GM23248 (cell line): ENCODE measurements around the gene DGKB. TPM values are rescaled to one million over a fixed set of nuclear protein-coding genes. Genes with fewer than 3 reads are reported as not detected.

ENCODE experiments used
- DNase-seq: peaks from one replicate; pipeline ENCODE4 v3.0.0-alpha.2; 2015
- H2AFZ ChIP-seq: fragments of 200-600 bp; sonication (generic); 2 replicates; pipeline ENCODE4 v1.6.1; 2016; ENCODE audit warnings: antibody characterized with exemption
- H3F3A ChIP-seq: fragments of 200-600 bp; sonication (generic); 2 replicates; pipeline ENCODE4 v1.6.1; 2016; ENCODE audit warnings: mild to moderate bottlenecking, antibody characterized with exemption, mixed run types; ENCODE audit not compliant: insufficient read depth
- H3K27ac ChIP-seq: fragments of 200-600 bp; sonication (generic); 2 replicates; pipeline ENCODE4 v1.5.1; 2016; ENCODE audit warnings: mild to moderate bottlenecking
- H3K27me3 ChIP-seq: fragments of 200-600 bp; sonication (generic); replicated peaks from 2 replicates; pipeline ENCODE4 v1.6.1; 2016; ENCODE audit warnings: mild to moderate bottlenecking; ENCODE audit not compliant: insufficient read depth
- H3K36me3 ChIP-seq: fragments of 200-600 bp; sonication (generic); 2 replicates; pipeline ENCODE4 v1.6.1; 2016; ENCODE audit warnings: low read depth, mild to moderate bottlenecking
- H3K4me1 ChIP-seq: fragments of 200-600 bp; sonication (generic); 2 replicates; pipeline ENCODE4 v1.6.1; 2016; ENCODE audit warnings: mild to moderate bottlenecking; ENCODE audit not compliant: insufficient read depth
- H3K4me2 ChIP-seq: fragments of 200-600 bp; sonication (generic); one replicate; pipeline ENCODE4 v1.6.1; 2016; ENCODE audit warnings: mild to moderate bottlenecking; ENCODE audit not compliant: unreplicated experiment
- H3K4me3 ChIP-seq: fragments of 200-600 bp; sonication (generic); 2 replicates; pipeline ENCODE4 v1.5.1; 2016; ENCODE audit warnings: mild to moderate bottlenecking
- H3K79me2 ChIP-seq: fragments of 200-600 bp; sonication (generic); 2 replicates; pipeline ENCODE4 v1.6.1; 2016; ENCODE audit warnings: mild to moderate bottlenecking; ENCODE audit not compliant: insufficient read depth
- H3K9ac ChIP-seq: fragments of 200-600 bp; sonication (generic); 2 replicates; pipeline ENCODE4 v1.6.1; 2016; ENCODE audit warnings: mild to moderate bottlenecking
- H3K9me2 ChIP-seq: fragments of 200-600 bp; sonication (generic); 2 replicates; pipeline ENCODE4 v1.6.1; 2016; ENCODE audit warnings: mixed run types, mild to moderate bottlenecking, moderate library complexity; ENCODE audit not compliant: insufficient read depth
- H3K9me3 ChIP-seq: fragments of 200-600 bp; sonication (generic); one replicate; pipeline ENCODE4 v1.6.1; 2017; ENCODE audit warnings: low read depth
- H4K20me1 ChIP-seq: fragments of 200-600 bp; sonication (generic); 2 replicates; pipeline ENCODE4 v1.6.0; 2016; ENCODE audit not compliant: insufficient read depth
- EZH2 ChIP-seq: fragments of 200-600 bp; sonication (generic); IDR thresholded peaks from 2 replicates; pipeline ENCODE4 v1.6.1; 2018; ENCODE audit warnings: antibody characterized with exemption, mild to moderate bottlenecking; ENCODE audit not compliant: insufficient read depth, poor library complexity, severe bottlenecking
- EZH2phosphoT487 ChIP-seq: fragments of 200-600 bp; sonication (generic); IDR thresholded peaks from 2 replicates; pipeline ENCODE4 v1.6.1; 2018; ENCODE audit warnings: antibody characterized with exemption, moderate library complexity, mild to moderate bottlenecking, low read depth; ENCODE audit not compliant: insufficient read depth
- WGBS, 2 experiments: methylation state at CpG; one replicate each; pipeline ENCODE4 v1.1.6; 2015 to 2017; ENCODE audit warnings: low lambda C conversion rate in 2 of 2, low coverage in 1 of 2; ENCODE audit errors: missing lambda C conversion rate in 2 of 2; 5-methylcytosine and 5-hydroxymethylcytosine counted together
- in situ Hi-C: fragments of 300-500 bp; cut with MboI; formaldehyde crosslinking; loops from 2 replicates; pipeline ENCODE4 v1.15.0; 2020
- polyA plus RNA-seq: library from polyadenylated mRNA; unstranded; fragments of >200 nt; fragmentation: Nextera tagmentation; extraction: Ambion mirVana; gene quantifications from 2 replicates; pipeline ENCODE4 v1.2.1, GENCODE V29; 2016
- total RNA-seq: library from RNA; depleted of rRNA; stranded (reverse); fragments of >200 nt; shearing (Covaris generic); gene quantifications from 2 replicates; pipeline ENCODE4 v1.2.3, GENCODE V29; 2014

The DGKB gene
- total and polyA plus RNA-seq, 2 experiments from 2014 or later, result 0.65 to 1.7 TPM

DNA sequence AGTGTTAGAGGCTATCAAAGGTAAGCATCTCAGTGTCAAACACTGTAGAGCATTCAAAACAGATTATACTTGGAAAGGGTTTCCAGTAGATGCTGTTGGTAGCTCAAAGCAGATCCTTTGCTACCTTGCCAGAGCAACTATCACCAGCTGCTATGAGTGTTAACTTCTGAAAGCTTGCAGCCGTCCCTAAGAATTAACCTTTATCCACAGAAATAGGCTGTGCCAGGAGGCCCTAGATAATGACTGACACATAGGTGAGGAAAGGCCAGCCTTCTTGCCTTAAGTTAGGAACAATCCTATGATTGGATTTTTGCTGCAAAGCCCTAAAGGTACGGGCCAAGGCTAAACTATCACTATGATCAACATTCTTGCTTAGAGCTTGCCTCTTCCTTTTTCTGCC, 263.2 kb downstream of the DGKB start:
- no peaks in the 10 kb centered on the region for H3K79me2 ChIP-seq
- no peaks in the 10 kb centered on the region for H3K9me2 ChIP-seq
- H3K27ac ChIP-seq, result no peak overlapping the region
- no peak overlapping the region for H3K9ac ChIP-seq
- TF ChIP-seq EZH2phosphoT487 (no peak), EZH2 (no peak)
- WGBS, 2 experiments, result 50 to 57% methylated on average over 2 of the region's 2 CpGs
- no peaks in the 10 kb centered on the region for H3F3A ChIP-seq
- no peaks in the 10 kb centered on the region for H3K4me1 ChIP-seq
- no peak for DNase-seq
- in situ Hi-C loops, result no loop called here
- H3K9me3 ChIP-seq, result no peaks in the 10 kb centered on the region
- no peak overlapping the region for H3K4me2 ChIP-seq
- no peak overlapping the region for H2AFZ ChIP-seq
- no peak overlapping the region for H3K4me3 ChIP-seq
- no peaks in the 10 kb centered on the region for H3K27me3 ChIP-seq
- H4K20me1 ChIP-seq, result no peaks in the 10 kb centered on the region
- no peaks in the 10 kb centered on the region for H3K36me3 ChIP-seq

DNA sequence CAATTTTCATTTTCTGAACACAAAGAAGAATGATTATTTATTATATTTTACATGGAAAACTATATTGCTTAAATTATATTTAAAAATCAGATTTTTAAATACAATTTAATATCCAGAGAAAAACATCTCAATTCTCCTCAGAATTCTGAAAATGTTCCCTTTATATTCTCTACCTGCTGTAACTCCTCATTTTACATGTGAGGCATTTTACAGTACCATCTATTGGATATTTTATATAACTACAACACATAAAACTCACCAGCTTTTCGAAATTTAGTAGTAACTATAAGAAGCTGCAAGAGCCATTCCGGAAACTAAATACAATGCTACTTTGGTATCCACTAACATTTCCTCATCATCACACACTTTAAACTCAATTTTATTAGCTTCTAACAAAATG, 264.6 kb downstream of the DGKB start:
- Histone ChIP-seq H3F3A (no peaks in the 10 kb centered on the region), H3K79me2 (no peaks in the 10 kb centered on the region), H3K9me3 (no peaks in the 10 kb centered on the region), H3K9me2 (no peaks in the 10 kb centered on the region), H3K4me3 (no peak overlapping the region), H4K20me1 (no peaks in the 10 kb centered on the region), H3K9ac (no peak overlapping the region), H3K4me2 (no peak overlapping the region), H2AFZ (no peak overlapping the region), H3K27me3 (no peaks in the 10 kb centered on the region), H3K36me3 (no peaks in the 10 kb centered on the region), H3K4me1 (no peaks in the 10 kb centered on the region), H3K27ac (no peak overlapping the region)
- peak; percentile 24 for DNase-seq
- 33 to 38% methylated on average over 2 of the region's 2 CpGs for WGBS, 2 experiments
- in situ Hi-C loops, result no loop called here
- TF ChIP-seq EZH2phosphoT487 (no peak), EZH2 (no peak)

GRCh38 chr7:14635955-14636354, 266.6 kb downstream of the DGKB start:
- H3F3A ChIP-seq, result no peaks in the 10 kb centered on the region
- H3K79me2 ChIP-seq, result no peaks in the 10 kb centered on the region
- H3K27me3 ChIP-seq, result no peaks in the 10 kb centered on the region
- no peaks in the 10 kb centered on the region for H3K9me3 ChIP-seq
- H3K4me3 ChIP-seq, result no peak overlapping the region
- no peak overlapping the region for H2AFZ ChIP-seq
- H3K9ac ChIP-seq, result no peak overlapping the region
- 20 to 23% methylated on average over 4 of the region's 4 CpGs for WGBS, 2 experiments
- DNase-seq, result no peak
- H3K36me3 ChIP-seq, result no peaks in the 10 kb centered on the region
- H3K4me2 ChIP-seq, result no peak overlapping the region
- TF ChIP-seq EZH2phosphoT487 (no peak), EZH2 (no peak)
- in situ Hi-C loops, result no loop called here
- peaks cover 10% of the 10 kb centered on the region; the same call in 1 of the 2 replicates for H3K4me1 ChIP-seq
- H3K27ac ChIP-seq, result no peak overlapping the region
- no peaks in the 10 kb centered on the region for H3K9me2 ChIP-seq
- no peaks in the 10 kb centered on the region for H4K20me1 ChIP-seq

DNA sequence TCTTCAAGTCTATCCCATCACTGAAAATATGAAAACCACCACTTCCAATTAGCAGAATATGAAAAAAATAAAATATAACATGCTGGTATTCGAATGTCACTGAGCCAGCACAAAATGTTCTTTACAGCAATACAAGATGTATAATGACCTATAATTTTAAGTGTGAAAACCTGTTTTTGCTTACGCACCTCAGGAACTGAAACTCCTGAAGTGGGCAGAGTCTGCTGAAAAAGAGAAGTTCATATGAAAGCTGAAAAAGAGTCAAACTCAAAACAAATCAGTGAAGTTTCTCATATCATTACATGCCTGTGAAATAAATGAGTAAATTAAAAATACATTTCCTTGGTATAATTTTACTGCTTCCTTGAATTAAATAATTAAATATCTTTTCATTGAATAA, 272.5 kb downstream of the DGKB start:
- no peaks in the 10 kb centered on the region for H3K27me3 ChIP-seq
- H3K4me3 ChIP-seq, result no peak overlapping the region
- peaks cover 10% of the 10 kb centered on the region; the same call in 1 of the 2 replicates for H3K4me1 ChIP-seq
- no peaks in the 10 kb centered on the region for H3K79me2 ChIP-seq
- H3K36me3 ChIP-seq, result no peaks in the 10 kb centered on the region
- no peaks in the 10 kb centered on the region for H3K9me3 ChIP-seq
- no peaks in the 10 kb centered on the region for H3K9me2 ChIP-seq
- no peaks in the 10 kb centered on the region for H3F3A ChIP-seq
- H3K4me2 ChIP-seq, result no peak overlapping the region
- no peak overlapping the region for H2AFZ ChIP-seq
- no peak overlapping the region for H3K27ac ChIP-seq
- H3K9ac ChIP-seq, result no peak overlapping the region
- in situ Hi-C loops, result no loop called here
- no peak for DNase-seq
- TF ChIP-seq EZH2phosphoT487 (no peak), EZH2 (no peak)
- H4K20me1 ChIP-seq, result no peaks in the 10 kb centered on the region
- 48 to 51% methylated on average over 2 of the region's 2 CpGs for WGBS, 2 experiments

DNA sequence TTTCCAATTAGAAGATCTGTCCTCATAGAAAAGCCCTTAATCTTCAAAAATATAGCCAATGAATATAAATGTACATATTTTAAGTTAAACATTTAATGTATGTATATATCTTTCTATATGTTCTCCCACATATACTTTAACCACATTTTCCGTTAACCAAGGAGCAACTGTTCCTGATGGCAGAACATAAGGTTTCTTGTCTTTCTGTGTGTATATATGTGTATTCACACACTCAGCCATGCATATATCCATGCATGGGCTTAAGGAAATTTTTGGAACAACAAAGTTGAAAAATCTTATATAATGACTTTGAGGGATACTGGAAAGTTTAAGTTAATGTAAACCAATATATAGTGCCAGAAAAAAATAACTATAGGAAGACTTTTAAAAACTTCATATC, 274.0 kb downstream of the DGKB start:
- no peaks in the 10 kb centered on the region for H3F3A ChIP-seq
- H2AFZ ChIP-seq, result no peak overlapping the region
- no peaks in the 10 kb centered on the region for H3K9me2 ChIP-seq
- DNase-seq, result no peak
- H4K20me1 ChIP-seq, result no peaks in the 10 kb centered on the region
- H3K9me3 ChIP-seq, result no peaks in the 10 kb centered on the region
- TF ChIP-seq EZH2phosphoT487 (no peak), EZH2 (no peak)
- no peak overlapping the region for H3K4me3 ChIP-seq
- H3K4me2 ChIP-seq, result no peak overlapping the region
- peaks cover 10% of the 10 kb centered on the region; the same call in 1 of the 2 replicates for H3K4me1 ChIP-seq
- no peaks in the 10 kb centered on the region for H3K36me3 ChIP-seq
- no peak overlapping the region for H3K27ac ChIP-seq
- H3K9ac ChIP-seq, result no peak overlapping the region
- in situ Hi-C loops, result no loop called here
- no peaks in the 10 kb centered on the region for H3K79me2 ChIP-seq
- no peaks in the 10 kb centered on the region for H3K27me3 ChIP-seq
- WGBS, 2 experiments, result 46 to 54% methylated on average over 1 of the region's 1 CpG
